HAP-1 (cell line): ENCODE data around the gene CCDC57.

Experiments used
- DNase-seq, 2 experiments: peaks; one replicate each; pipeline ENCODE4 v3.0.0-alpha.2; 2016 to 2020; ENCODE audit warnings: low spot score in 2 of 2
- H3K27me3 ChIP-seq: fragments of 250-450 bp; sonication (Bioruptor Pico); 2 replicates; pipeline ENCODE4 v1.5.1; 2020; ENCODE audit warnings: low read depth, mild to moderate bottlenecking, moderate library complexity
- H3K36me3 ChIP-seq: fragments of 250-450 bp; sonication (Bioruptor Pico); replicated peaks from 2 replicates; pipeline ENCODE4 v1.5.1; 2020; ENCODE audit warnings: mild to moderate bottlenecking
- H3K4me1 ChIP-seq: fragments of 250-450 bp; sonication (Bioruptor Pico); 2 replicates; pipeline ENCODE4 v1.5.1; 2020; ENCODE audit warnings: mild to moderate bottlenecking
- H3K4me3 ChIP-seq: fragments of 250-450 bp; sonication (Bioruptor Pico); 2 replicates; pipeline ENCODE4 v1.5.1; 2020; ENCODE audit warnings: mild to moderate bottlenecking, moderate library complexity
- H3K9me3 ChIP-seq: fragments of 250-450 bp; sonication (Bioruptor Pico); 2 replicates; pipeline ENCODE4 v1.5.1; 2020; ENCODE audit warnings: mild to moderate bottlenecking, moderate library complexity
- in situ Hi-C: fragments of 300-500 bp; cut with MboI; formaldehyde crosslinking; loops from 3 replicates; pipeline ENCODE4 v1.14.3; 2020; ENCODE audit warnings: low sequenced_read_pairs, inconsistent platforms, mixed read lengths

Gene CCDC57

DNA sequence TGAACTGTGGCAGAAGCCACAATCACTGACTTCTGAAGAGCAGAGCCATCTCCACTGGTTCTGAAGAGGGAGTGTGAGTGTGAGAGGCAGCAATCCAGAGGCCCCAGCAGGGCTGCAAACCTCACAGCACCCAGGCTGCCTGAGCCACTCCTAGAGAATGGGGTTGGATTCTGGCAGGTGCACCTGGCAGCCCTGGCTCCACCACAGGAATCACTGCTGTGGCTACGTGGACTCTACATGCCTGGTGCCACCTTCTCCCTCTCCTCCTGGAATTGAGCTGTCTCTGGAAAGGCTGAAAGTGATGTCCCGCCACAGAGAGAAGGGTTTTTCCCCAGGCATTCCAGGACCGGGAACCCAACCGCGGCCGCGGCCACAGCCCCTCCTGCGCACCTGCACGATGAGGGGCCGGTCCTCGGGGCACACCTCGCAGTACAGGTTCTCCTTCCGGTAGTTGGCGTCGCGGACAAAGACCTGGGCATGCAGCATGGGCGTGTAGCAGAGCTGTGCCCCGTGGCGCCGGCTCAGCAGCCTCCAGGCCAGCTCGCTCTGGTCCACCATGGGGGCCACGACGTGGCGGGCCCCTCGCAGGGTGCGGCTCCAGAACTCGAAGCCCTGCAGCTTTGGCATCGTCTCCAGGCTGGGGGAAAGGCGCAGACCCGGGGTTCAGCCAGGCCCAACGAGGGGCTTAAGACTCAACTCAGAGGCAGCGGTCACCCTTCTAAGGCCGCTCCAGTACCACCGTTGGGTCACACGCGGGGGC, 148.0 kb downstream of the CCDC57 start:
- H3K9me3 ChIP-seq = no peaks in the 10 kb centered on the region; the same call in 1 of the 2 replicates
- in situ Hi-C loops = no loop called here
- H3K4me1 ChIP-seq = peaks cover 7% of the 10 kb centered on the region
- H3K4me3 ChIP-seq = peak overlapping the region; percentile 86
- no peaks in the 10 kb centered on the region for H3K27me3 ChIP-seq
- H3K36me3 ChIP-seq = peaks cover 47% of the 10 kb centered on the region
- no peak for DNase-seq

- in situ Hi-C loops = no loop called here
- Histone ChIP-seq H3K9me3 (no peaks in the 10 kb centered on the region; the same call in 1 of the 2 replicates), H3K4me1 (peaks cover 7% of the 10 kb centered on the region), H3K4me3 (peak overlapping the region; percentile 86), H3K36me3 (peaks cover 56% of the 10 kb centered on the region), H3K27me3 (no peaks in the 10 kb centered on the region)
- no peak for DNase-seq
These were observed 148.9 kb downstream of the CCDC57 start for GRCh38 chr17:82063424-82064415.

GRCh38 chr17:82062984-82063368, 149.7 kb downstream of the CCDC57 start:
- Histone ChIP-seq H3K4me3 (no peak overlapping the region), H3K4me1 (peaks cover 7% of the 10 kb centered on the region), H3K36me3 (peaks cover 63% of the 10 kb centered on the region), H3K27me3 (no peaks in the 10 kb centered on the region), H3K9me3 (no peaks in the 10 kb centered on the region; the same call in 1 of the 2 replicates)
- DNase-seq = no peak
- in situ Hi-C loops = no loop called here

DNA sequence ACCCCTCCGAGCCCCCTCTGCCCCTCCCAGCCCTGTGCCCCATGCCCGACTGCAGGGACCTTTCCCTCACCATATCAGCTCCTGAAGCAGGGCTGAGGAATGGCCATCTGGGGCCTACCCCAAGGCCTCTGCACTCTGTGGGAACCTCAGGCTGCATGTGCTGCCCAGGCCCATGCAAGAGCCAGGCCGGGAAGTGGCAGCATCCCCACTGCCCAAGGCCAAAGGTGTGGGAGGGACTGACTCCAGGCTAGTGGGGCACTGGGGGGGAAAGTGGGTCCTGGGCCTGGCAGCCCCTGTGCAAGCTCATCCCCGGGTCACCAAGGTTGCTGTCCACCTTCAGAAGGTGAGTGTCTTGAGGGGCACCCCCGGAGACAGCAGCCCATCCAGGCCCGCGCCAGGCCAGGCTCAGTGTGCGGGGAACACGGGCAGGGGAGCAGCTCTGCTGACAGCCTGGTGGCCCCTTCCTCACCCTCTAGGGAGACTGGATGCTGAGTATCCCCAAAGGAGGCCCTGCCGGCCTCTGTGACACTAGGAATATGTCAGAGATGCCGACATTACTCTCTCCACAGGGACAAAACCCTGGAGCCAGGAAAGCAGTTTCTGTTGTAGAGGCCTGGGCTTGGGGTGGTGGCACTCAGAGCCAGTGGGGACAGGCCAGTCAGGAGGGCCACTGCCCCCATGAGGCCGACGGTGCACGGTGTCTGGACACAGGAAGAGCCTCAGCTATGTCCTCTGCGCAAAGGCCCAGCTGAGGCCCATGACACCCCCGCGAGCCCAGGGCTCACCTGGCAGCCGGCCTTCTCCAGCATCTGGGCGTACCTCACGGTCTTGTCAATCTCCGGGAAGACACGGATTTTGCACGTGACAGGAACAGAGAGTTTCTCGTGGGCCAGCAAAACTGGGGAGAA, 150.3 kb downstream of the CCDC57 start:
- peaks cover 70% of the 10 kb centered on the region for H3K36me3 ChIP-seq
- H3K9me3 ChIP-seq = no peaks in the 10 kb centered on the region; the same call in 1 of the 2 replicates
- DNase-seq = no peak
- peaks cover 7% of the 10 kb centered on the region for H3K4me1 ChIP-seq
- no peak overlapping the region for H3K4me3 ChIP-seq
- in situ Hi-C loops = no loop called here
- no peaks in the 10 kb centered on the region for H3K27me3 ChIP-seq

GRCh38 chr17:82061047-82061925, 151.4 kb downstream of the CCDC57 start:
- in situ Hi-C loops = no loop called here
- no peak for DNase-seq
- Histone ChIP-seq H3K27me3 (no peaks in the 10 kb centered on the region), H3K4me3 (no peak overlapping the region), H3K36me3 (peaks cover 80% of the 10 kb centered on the region), H3K4me1 (peaks cover 5% of the 10 kb centered on the region), H3K9me3 (no peaks in the 10 kb centered on the region; the same call in 1 of the 2 replicates)

DNA sequence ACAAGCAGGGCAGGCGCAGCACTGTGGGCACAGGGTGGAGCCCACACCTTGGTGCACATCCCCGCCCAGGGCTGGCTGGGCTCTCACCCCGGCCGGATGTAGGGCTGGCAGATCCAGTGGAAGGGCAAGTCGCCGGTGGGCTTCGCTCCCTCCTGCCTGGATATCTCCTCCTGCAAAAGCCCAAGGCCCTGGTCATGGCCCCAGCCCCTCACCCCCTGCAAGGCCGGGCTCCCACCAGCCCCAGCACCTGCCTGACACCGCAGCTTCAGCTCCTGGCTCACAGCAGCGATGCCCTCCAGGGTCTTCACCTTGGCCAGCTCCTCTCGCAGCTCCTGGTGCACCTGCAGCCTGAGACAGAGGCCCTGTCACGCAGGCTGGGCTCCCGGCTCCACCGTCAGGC, 152.0 kb downstream of the CCDC57 start:
- in situ Hi-C loops = no loop called here
- no peak overlapping the region for H3K4me3 ChIP-seq
- no peak for DNase-seq
- peaks cover 86% of the 10 kb centered on the region for H3K36me3 ChIP-seq
- no peaks in the 10 kb centered on the region for H3K4me1 ChIP-seq
- H3K27me3 ChIP-seq = no peaks in the 10 kb centered on the region
- H3K9me3 ChIP-seq = no peaks in the 10 kb centered on the region

- peaks cover 90% of the 10 kb centered on the region for H3K36me3 ChIP-seq
- no peaks in the 10 kb centered on the region for H3K4me1 ChIP-seq
These were observed 152.7 kb downstream of the CCDC57 start for GRCh38 chr17:82060001-82060380.

GRCh38 chr17:82059272-82060000, 153.2 kb downstream of the CCDC57 start:
- H3K36me3 ChIP-seq = peaks cover 94% of the 10 kb centered on the region
- H3K4me1 ChIP-seq = no peaks in the 10 kb centered on the region
- DNase-seq = no peak
- in situ Hi-C loops = no loop called here
- no peak overlapping the region for H3K4me3 ChIP-seq
- H3K27me3 ChIP-seq = no peaks in the 10 kb centered on the region
- no peaks in the 10 kb centered on the region for H3K9me3 ChIP-seq

More at GRCh38 chr17:82060001-82060380, 152.7 kb downstream of the CCDC57 start:
- Histone ChIP-seq H3K27me3 (no peaks in the 10 kb centered on the region), H3K9me3 (no peaks in the 10 kb centered on the region), H3K4me3 (no peak overlapping the region)
- in situ Hi-C loops = no loop called here
- DNase-seq = no peak

GRCh38 chr17:82058855-82059249, 153.8 kb downstream of the CCDC57 start:
- H3K27me3 ChIP-seq = no peaks in the 10 kb centered on the region
- peaks cover 94% of the 10 kb centered on the region for H3K36me3 ChIP-seq
- H3K4me1 ChIP-seq = no peaks in the 10 kb centered on the region
- no peak for DNase-seq
- H3K4me3 ChIP-seq = no peak overlapping the region
- no peaks in the 10 kb centered on the region for H3K9me3 ChIP-seq
- in situ Hi-C loops = no loop called here

GRCh38 chr17:82058230-82058854, 154.3 kb downstream of the CCDC57 start:
- H3K27me3 ChIP-seq = no peaks in the 10 kb centered on the region
- H3K9me3 ChIP-seq = no peaks in the 10 kb centered on the region
- in situ Hi-C loops = no loop called here
- DNase-seq = no peak
- H3K36me3 ChIP-seq = peaks cover 94% of the 10 kb centered on the region
- no peak overlapping the region for H3K4me3 ChIP-seq
- no peaks in the 10 kb centered on the region for H3K4me1 ChIP-seq

DNA sequence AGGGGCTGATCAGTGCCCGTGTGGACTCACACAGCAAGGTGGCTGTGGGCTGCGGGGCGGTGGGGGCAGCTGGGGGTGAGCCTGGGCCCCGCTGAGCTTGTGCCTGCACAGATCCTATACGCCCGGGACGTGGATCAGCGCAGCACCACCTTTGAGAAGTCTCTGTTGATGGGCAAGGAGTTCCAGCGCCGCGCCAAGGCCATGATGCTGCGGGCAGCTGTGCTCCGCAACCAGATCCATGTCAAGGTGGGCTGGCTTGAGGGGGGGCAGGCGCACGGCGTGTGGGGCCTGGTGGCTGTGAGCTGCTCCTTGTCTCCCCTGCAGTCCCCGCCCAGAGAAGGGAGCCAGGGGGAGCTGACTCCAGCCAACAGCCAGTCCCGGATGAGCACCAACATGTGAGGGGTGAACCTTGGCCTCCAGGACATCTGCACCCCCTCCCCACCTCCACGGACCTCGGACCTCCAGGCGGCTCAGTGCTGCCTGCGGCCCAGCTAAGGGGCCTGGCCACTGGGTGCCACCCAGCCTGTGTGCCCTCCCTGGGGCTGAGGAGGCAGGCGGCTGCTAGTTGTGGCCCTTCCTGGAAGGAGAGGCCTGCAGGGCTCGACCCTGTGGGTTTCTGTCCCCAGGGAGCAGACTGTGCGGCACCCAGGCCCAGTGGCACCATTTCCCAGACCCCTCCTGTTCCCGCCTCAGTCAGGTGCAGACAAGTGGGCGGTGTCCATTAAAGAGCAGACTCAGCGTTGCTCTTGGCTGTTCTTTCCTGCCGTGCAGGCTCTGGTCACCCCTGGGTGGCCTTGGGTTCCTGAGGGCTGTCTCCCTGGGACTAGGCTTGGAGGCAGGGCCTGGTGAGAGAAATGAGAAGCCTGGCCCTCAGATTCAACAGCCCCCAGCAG, 155.7 kb downstream of the CCDC57 start:
- H3K4me1 ChIP-seq = no peaks in the 10 kb centered on the region; the same call in 1 of the 2 replicates
- in situ Hi-C loops = no loop called here

More for the DNA sequence above, 155.7 kb downstream of the CCDC57 start:
- Histone ChIP-seq H3K4me3 (no peak overlapping the region), H3K27me3 (no peaks in the 10 kb centered on the region), H3K36me3 (peaks cover 83% of the 10 kb centered on the region), H3K9me3 (no peaks in the 10 kb centered on the region)
- no peak for DNase-seq
